ENCODE measurements around the gene RASSF5.

RASSF5 gene

GRCh38 chr1:206503591-206504362, 3.6 kb upstream of the RASSF5 start:
- 0 out of 2 replicates have a peak overlapping the region, but pooled peaks have one; percentile 6 for H3K4me3 ChIP-seq (ENCODE audit: low read depth, low read length)
- TF ChIP-seq, protein P1, sequence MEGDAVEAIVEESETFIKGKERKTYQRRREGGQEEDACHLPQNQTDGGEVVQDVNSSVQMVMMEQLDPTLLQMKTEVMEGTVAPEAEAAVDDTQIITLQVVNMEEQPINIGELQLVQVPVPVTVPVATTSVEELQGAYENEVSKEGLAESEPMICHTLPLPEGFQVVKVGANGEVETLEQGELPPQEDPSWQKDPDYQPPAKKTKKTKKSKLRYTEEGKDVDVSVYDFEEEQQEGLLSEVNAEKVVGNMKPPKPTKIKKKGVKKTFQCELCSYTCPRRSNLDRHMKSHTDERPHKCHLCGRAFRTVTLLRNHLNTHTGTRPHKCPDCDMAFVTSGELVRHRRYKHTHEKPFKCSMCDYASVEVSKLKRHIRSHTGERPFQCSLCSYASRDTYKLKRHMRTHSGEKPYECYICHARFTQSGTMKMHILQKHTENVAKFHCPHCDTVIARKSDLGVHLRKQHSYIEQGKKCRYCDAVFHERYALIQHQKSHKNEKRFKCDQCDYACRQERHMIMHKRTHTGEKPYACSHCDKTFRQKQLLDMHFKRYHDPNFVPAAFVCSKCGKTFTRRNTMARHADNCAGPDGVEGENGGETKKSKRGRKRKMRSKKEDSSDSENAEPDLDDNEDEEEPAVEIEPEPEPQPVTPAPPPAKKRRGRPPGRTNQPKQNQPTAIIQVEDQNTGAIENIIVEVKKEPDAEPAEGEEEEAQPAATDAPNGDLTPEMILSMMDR (IDR thresholded peaks at IDR 0.05; ENCODE audit: low read depth, low read length) = no peak

DNA sequence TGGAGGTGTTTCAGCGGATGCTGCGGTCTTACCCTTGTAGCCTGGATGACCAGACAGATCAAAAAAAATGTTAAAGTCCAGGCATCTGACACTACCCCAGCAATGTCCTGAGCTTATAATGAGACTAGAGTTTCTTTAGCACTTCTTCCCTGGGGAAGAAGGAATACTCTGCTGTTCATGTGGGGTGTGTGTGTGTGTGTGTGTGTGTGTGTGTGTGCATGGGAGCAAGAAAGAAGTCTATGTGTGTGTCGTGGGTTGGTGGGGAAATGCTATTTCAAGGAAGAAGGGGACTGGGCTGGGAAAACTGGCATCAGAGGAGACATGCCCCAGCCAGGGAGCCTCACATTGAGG, 3.0 kb upstream of the RASSF5 start:
- TF ChIP-seq, protein P1 (IDR thresholded peaks at IDR 0.05; ENCODE audit: low read depth, low read length) = no peak
- no peak overlapping the region for H3K4me3 ChIP-seq (ENCODE audit: low read depth, low read length)

- no peak overlapping the region for H3K4me3 ChIP-seq (ENCODE audit: low read depth, low read length)
- TF ChIP-seq, protein P1 (IDR thresholded peaks at IDR 0.05; ENCODE audit: low read depth, low read length) = peak; percentile 67
Observed at GRCh38 chr1:206505702-206506355, 1.5 kb upstream of the RASSF5 start.

GRCh38 chr1:206506405-206507283, 687 bp upstream of the RASSF5 start:
- peak overlapping the region; percentile 60 for H3K4me3 ChIP-seq (ENCODE audit: low read depth, low read length)
- TF ChIP-seq, protein P1 (IDR thresholded peaks at IDR 0.05; ENCODE audit: low read depth, low read length) = no peak

DNA sequence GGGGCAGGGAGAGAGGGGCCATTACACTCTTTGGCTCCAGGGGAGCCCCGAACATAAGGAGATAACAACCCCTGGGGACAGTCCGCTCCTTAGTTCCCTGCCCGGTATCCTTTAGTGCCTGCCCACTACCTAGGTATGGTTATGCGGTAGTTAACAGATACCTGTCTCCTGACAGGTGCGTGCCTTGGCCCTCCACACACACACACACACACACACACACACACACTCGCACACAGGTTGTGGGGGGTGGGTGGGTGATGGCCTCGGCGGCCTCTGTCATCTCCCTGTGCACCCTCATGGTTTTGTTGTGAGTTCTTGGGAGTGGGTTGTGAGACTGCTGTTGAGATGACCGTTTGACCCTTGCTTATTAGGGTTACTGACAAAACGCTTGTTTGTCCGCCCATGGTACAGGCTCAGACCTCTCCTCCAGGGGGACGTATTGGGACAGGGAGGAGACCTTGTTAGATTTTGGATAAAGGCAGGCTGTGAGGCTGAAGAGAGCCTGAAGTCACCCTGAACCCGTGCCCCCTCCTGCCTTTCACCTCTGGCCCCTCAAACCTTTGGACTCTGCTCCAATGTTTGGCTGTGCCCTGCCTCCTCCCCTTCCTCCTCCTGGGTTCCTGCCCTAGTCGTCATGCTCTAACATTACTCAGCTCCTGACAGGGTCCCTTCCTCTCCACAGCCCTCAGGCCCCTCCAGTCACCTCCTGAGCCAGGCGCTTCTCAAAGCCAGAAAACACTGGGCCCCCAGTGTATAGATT, 979 bp downstream of the RASSF5 start:
- TF ChIP-seq, protein P1 (IDR thresholded peaks at IDR 0.05; ENCODE audit: low read depth, low read length) = no peak
- H3K4me3 ChIP-seq (ENCODE audit: low read depth, low read length) = peak overlapping the region; percentile 60

DNA sequence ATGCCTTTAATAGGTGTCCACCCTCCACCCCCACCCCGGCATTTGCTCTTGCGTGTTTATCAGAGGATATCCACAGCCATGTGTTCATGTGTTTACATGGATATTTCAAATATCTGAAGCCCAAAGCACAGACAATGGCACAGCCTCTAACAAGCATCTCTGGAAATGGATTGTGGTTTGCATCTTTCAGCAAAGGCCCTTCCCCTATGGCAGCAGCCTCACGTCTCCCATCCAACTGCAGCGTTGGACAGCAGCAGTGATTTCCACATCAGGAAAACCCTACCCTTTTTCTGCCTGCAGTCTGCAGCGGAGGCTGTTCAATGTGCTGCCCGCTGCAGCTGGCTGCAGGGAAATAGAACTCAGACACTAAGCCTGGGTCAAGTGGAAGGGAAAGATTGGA, 1.6 kb downstream of the RASSF5 start:
- peak overlapping the region; percentile 60 for H3K4me3 ChIP-seq (ENCODE audit: low read depth, low read length)
- TF ChIP-seq, protein P1 (IDR thresholded peaks at IDR 0.05; ENCODE audit: low read depth, low read length) = no peak

All from WI38 (cell line).